GM19397 (cell line): ENCODE data around the gene C1D.
"Not testable (repeated sequence)": the region's sequence is repeated elsewhere in the genome, so short reads cannot be mapped to it uniquely, and the experiment has no call there.

ENCODE experiments used
- ATAC-seq: cut with Tn5 transposase; IDR thresholded peaks from one replicate; pipeline ENCODE4 v1.9.1; 2021; ENCODE audit warnings: mild to moderate bottlenecking, moderate library complexity; ENCODE audit not compliant: unreplicated experiment

The C1D gene

DNA sequence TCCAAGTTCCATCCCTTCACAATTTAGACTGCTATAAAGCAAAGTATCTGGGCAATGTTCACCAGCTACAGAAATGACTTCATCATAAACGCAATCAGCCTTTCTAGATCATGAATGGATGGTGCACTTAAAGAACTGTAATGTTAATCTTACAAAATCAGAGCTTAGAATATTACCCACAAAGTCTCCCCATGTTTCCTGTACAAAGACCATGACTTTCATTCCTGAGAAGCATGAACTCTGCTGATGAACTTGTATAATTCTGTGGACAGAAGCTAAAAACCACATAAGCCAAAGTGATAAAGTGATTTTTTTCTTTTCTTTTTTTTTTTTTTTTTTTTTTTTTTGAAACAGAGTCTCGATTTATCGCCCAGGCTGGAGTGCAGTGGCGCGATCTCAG is 53.3 kb downstream of the C1D start:
- ATAC-seq, result no peak

DNA sequence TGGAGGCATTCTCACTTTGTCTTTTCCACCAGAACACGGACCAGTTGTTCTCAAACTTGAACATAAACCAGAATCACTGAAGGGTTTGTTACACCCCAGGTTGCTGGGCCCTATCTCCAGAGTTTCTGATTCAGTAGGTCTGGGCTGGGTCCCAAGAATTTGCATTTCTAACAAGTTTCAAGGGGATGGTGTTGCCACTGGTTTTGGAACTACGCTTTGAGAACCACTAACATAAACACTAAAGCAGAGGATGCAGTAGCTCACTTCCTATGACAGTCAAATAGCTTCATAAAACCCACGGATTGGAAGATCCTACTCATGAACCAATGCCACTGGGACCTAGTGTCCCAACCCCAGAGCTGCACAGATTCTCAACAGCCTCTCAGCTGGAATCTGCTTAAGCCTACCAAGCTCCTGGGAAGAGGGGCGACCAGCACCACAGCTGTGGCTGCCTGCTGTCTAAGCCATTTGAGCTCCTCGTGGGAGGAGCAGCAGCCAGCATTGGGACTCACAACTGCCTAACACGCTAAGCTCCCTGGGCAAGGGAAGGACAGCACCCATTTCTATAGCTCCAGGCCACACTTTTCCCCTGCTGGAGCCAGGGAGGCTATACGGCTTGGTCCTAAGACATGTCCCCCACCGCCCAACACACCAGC is 62.5 kb downstream of the C1D start:
- no peak for ATAC-seq

DNA sequence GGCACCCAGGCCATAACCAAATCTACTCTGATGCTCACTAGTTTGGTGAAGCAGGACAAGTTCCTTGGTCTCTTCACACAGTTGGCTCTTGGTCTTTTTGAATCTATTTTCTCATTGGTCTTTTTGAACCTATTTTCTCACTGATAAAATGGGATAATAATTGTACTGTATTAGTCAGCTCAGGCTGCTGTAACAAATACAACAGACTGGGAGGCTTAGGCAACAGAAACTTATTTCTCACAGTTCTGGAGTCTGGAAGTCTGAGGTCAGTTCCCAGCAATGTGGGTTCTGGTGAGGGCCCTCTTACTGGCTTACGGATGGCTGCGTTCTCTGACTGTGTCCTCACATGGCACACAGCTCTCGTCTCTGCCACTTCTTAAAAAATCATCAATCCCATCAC is 63.5 kb downstream of the C1D start:
- no peak for ATAC-seq

DNA sequence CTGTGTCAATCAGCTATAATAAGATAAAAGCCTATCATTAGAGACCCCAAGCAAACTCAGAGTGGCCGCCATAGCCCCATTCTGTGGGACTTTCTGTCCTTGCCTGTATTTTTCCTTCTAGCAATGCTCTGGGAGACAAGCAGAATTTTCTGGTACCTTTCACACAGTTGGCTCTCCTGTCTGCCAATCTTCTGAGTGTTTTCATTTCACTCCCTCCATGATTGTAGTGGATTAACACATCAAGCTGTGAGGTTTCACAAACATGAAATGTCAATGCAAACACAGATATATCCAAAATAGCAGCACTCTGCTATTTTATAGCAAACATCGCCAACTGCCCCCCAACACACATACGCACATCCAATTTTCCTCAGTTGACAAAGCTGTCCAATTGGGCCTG is 64.9 kb downstream of the C1D start:
- ATAC-seq, result no peak

DNA sequence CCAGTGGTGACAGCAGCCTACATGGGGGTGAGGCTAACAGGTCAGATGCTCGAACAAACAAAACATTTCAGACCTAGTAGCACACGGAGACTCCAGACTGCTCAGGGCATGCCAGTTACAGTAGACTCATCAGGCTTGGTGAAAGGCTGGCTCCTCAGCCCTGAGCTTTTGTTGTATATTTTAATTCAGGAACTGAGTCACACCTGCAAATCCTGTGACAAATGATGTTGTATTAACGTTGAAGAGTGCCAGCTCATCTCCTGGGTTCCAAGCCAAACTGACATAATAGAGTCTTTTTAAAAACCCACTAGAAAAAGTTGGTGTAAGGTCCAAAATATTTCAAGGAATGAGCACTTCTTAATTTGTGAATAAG is 65.3 kb downstream of the C1D start:
- no peak for ATAC-seq

DNA sequence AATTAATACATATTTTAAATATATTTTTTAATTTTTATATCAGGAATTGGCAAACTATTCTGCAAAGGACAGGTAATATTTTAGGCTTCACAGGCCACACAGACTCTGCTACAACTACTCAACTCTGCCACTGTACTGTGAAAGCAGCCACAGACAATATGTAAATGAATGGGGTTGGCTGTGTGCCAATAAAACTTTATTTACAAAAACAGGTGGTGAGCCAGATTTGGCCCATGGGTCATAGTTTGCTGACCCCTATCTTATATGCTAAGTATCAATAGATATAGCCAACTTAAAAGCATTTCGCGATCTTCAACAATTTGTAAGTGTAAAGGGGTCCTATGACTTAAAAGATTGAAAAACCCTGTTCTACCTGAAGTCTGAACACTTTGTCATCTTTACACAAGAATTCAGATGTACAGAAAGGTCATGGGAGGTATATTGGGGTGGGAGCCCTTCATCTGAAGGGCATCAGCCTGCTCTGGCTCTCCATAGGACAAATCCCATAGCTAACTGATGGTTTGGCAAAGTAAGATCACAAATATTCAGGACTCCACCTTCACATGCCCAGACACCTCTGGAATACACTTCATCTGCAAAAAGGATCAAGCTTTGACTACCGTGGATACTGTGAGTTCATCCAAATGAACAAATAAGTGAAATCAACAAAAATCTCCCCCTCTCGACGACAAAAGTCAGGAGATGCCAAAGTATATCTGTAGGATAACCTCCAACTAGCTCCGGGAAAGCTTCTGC is 65.9 kb downstream of the C1D start:
- no peak for ATAC-seq

DNA sequence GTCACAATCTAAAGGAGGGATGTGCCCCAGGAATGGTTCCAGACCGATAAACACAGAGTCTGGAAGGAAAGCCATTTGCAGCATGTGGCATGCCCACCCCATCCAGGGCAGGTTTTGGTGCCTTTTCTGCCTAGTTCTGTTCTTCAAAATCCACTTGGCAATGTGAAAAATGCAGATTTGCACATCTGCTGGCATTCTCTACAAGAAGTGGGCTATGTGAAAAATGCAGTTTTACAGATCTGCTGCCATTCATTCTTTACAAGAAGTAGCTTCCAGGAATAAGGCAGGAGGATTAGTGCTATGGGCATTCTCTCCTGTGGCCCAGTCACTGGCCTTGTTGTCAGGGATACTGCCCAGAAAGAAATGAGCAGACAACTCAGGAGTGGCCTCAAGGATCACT is 68.1 kb downstream of the C1D start:
- ATAC-seq, result no peak

DNA sequence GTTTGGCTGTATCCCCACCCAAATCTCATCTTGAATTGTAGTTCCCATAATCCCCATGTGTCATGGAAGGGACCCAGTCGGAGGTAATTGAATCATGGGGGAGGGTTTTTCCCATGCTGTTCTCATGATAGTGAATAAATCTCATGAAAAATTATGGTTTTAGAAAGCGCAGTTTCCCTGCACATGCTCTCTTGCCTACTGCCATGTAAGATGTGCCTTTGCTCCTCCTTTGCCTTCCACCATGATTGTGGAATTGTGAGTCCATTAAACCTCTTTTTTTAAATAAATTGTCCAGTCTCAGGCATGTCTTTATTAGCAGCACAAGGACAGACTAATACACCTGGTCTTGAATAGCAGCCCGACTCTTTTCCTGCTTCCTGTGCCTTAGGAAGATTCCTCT is 68.7 kb downstream of the C1D start:
- not testable (repeated sequence) for ATAC-seq

DNA sequence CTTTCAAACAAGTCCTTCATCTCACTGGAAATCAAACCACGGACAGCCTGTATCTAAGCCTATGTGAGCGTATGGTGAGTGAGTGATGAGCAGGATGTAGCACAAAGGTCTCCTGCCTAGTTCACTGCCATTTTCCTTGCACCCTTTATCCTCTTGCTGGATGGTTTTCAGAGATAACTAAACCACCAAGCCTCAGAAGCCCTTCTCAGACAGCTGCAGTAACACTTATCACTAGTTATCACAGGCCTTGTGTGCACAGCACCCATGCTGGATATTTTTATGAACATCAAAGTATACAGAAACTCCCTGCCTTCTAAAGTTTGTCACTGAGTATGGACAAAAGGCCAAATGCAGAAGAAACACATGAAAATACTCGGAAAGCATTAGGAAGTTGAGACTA is 69.5 kb downstream of the C1D start:
- ATAC-seq, result no peak

DNA sequence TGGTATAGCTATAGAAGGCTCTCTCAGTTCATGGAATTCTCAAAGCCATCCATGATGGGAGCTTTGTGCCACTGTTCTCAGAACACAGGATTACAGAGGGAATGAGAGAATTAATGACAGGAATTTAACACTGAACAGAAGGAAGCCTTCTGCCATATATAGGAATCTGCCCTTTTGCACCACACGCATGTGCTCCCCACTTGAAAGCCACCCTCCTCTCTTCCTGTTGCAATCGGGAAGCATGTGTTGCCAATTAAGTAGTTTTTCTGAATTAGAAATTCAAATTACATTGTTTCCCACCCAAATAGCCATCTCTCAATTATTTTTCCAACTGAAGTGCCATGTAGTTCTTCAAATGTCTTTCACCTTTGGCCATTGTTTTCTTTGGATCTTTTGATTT is 71.3 kb downstream of the C1D start:
- no peak for ATAC-seq
